Hepatic stellate cell (primary cell): ENCODE measurements around the gene ATP13A3.
"Not testable (repeated sequence)": the region's sequence is repeated elsewhere in the genome, so short reads cannot be mapped to it uniquely, and the experiment has no call there.

Experiments
- DNase-seq: peaks from one replicate; pipeline ENCODE4 v3.0.0; 2011; ENCODE audit warnings: low spot score

The ATP13A3 gene

DNA sequence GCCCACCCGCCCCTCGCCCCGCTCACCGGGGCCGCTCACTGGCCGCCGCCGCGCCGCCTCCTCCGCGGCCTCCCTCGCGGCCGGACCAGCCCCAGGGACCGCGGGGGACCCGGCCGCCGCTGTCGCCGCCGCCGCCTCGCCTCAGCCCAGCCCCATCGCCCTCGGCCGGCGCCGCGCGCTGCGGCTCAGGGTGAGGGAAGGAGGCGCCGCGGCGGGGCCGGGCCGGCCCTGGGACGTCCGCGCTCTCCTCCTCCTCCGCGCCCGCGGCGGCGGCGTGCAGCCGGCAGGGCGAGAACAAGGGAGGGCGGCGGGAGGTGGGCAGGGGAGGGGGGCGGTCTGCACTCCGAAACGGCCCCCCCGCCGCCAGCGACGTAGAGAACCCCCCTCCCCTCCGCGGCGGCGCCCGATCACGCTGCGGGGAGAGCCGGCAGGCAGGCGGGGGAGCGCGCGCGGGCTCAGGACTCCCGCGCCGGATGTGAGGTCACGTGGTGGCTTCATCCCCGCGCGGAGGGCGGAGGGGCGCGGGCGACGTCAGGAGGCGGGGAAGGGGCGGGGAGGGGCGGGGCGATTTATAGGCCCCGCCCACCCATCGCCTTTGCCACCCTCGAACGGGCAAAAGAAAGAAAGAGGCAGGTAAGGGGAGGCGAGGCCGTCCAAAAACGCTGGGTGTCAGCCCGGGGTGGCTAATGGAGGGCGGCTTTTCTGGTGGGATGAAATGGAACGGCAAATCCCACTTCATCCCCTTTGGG is at the start of gene ATP13A3:
Gene ATP13A3, minus strand, starts transcription at position 463 of the 749 bp plus-strand sequence. CDS start 24,812 bp downstream, outside the sequence.
- peak; percentile 95 for DNase-seq

DNA sequence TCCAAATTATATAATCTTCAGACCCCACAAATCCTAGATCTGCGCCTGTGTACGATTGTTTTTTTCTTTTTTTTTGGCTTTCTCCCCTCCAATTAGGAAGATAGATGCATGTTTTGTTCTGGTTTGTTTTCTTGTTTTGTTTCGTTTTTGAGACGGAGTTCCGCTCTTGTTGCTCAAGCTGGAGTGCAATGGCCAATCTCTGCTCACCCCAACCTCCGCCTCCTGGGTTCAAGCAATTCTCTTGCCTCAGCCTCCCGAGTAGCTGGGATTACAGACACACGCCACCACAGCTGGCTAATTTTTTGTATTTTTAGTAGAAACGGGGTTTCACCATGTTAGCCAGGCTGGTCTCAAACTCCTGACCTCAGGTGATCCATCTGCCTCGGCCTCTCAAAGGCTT is 48.4 kb upstream of the ATP13A3 start:
- not testable (repeated sequence) for DNase-seq

DNA sequence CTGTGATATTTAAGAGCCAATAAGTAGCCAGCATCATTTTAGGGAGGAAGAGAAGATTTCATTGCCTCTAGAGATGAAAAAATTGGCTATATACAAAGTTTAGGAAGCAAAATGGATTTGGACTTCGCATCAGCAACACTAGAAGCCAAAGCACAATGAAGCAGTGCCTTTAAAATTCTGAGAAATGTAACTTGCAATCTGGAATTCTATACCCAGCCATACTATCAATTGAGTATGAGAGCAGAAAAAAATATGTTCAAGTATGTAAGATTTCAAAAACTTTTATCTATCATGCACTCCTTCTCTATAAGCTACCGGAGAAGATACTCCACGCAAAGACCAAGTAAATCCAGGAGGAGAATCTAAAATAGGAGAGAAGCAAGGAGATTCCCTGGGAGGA is 47.4 kb upstream of the ATP13A3 start:
- no peak for DNase-seq

- DNase-seq = no peak
Observed at GRCh38 chr3:194532591-194532990, 45.8 kb upstream of the ATP13A3 start.

DNA sequence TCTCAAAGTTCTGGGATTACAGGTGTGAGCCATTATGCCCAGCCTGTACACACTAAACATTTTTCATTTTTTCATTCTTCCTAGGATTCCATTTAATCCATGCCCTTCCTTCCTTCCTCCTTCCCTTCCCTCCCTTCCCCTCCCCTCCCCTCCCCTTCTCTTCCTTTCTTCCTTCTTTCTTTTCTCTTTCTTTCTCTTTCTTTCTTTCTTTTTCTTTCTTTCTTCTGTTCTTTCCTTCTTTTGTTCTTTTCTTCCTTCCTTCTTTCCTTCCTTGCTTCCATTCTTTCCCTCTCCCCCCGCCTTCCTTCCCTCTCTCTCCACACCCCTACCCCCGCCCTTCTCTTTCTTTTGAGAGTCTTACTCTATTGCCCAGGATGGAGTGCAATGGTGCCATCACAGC is 40.9 kb upstream of the ATP13A3 start:
- no peak for DNase-seq

GRCh38 chr3:194526164-194526563 is 39.4 kb upstream of the ATP13A3 start:
- no peak for DNase-seq

DNA sequence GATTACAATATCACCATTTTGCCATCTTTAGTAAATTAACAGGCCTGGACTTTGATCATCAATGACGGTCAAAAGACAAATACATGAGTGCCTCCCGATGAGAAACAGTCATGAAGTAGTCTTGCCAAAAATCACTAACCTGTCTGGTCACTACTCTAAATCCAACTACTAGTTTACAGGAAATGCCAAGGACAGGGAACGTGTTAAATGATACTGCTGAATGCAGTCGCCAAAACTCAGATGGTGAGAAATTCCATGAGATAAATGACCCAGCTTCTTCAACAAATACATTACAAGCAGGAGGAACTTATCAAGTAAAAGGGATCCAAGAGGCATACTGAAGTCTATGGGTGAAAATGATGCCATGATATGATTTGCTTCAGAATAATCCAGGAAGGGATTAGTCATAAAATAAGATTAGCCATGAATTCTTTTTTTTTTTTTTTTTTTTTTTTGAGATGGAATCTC is 35.8 kb upstream of the ATP13A3 start:
- no peak for DNase-seq

- DNase-seq = no peak
Observed at GRCh38 chr3:194521510-194522260, 34.9 kb upstream of the ATP13A3 start.

GRCh38 chr3:194520682-194521162 is 33.9 kb upstream of the ATP13A3 start:
- DNase-seq = not testable (repeated sequence)

DNA sequence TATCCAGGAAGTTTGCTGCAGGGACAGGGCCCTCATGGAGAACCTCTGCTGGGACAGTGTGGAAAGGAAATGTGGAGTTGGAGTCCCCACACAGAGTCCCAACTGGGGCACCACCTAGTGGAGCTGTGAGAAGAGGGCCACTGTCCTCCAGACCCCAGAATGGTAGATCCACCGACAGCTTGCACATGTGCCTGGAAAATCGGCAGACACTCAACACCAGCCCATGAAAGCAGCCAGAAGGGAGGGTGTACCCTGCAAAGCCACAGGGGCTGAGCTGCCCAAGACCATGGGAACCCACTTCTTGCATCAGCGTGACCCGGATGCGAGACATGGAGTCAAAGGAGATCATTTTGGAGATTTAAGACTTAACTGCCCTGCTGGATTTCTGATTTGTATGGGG is 33.4 kb upstream of the ATP13A3 start:
- DNase-seq = not testable (repeated sequence)

DNA sequence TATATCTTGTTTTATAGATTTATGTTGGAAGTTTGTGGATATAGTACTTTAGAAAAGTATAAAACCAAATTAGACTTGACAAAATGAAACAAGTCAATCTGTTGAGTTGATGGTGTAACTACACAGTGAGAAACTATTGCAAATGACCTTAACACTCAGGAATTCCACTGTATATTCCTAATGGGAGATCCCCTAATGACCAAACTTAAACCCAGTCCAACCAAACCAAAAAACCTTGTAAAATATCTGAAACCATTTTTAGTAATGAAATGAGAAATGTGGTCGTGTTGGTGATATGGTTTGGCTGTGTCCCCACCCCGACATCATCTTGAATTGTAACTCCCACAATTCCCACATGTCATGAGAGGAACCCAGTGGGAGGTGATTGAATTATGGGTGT is 31.9 kb upstream of the ATP13A3 start:
- no peak for DNase-seq

DNA sequence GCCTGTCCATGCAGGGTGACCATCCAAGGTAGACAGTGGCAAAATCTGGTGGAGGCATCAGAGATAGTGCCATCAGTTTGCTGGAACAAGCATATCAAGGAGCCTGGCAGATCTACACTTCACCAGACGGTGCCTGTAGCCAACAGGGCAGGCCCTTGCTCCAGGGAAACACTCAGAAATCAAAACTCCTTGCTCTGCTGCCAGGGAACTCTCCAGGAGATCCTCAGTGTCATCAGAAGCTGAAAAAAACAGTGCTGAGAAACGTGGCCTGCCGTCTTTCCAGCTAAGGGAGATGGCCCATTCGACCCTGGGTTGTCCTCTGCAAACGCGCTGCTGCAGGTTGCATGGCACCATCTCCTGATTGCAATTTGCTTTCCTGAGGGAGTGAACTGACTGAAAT is 30.5 kb upstream of the ATP13A3 start:
- no peak for DNase-seq

GRCh38 chr3:194514626-194515025 is 27.8 kb upstream of the ATP13A3 start:
- DNase-seq = no peak

- no peak for DNase-seq
Observed at GRCh38 chr3:194512895-194513601, 26.2 kb upstream of the ATP13A3 start.

DNA sequence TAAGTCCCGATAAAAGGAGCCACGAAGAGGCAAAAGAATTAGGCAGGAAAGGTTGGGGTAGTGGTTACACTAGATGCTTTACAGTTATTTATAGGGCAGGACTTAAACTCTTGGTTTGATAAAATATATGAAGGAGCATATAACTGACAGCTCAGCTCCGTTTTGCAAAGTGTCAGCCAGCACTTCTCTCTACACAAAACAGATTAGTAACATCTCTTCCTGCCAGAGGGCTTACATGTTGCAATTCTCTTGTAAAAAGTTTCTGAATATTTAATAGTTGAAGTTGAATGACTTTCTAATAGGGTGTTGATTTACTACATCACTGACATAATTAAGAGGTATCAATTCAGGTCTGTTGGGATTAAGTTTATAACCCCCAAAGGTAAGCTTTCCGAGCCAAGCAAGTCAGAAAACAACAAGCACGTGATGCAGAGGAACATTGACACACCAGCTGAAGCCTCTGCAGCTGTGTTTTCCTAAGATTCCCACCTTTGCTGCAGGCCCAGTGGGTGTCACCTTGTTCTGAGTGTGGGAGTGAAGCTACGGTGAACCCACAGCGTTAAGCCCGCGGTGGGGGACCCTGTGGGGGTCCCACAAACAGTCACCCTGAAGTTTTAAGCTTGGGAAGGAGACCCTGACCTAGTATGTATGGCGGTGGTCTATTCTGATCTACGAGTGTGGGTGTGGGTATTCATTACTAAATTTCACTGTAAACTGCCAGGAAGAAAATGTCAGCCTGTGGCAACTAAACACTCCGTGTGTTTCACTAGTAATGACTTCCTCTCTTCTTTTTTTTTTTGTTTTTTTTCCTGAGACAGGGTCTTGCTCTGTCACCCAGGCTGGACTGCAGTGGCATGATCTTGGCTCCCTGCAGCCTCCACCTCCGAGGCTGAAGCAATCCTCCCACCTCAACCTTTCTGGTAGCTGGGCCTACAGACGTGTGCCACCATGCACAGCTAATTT is 22.0 kb upstream of the ATP13A3 start:
- DNase-seq = no peak

GRCh38 chr3:194507571-194507970 is 20.8 kb upstream of the ATP13A3 start:
- DNase-seq = no peak

DNA sequence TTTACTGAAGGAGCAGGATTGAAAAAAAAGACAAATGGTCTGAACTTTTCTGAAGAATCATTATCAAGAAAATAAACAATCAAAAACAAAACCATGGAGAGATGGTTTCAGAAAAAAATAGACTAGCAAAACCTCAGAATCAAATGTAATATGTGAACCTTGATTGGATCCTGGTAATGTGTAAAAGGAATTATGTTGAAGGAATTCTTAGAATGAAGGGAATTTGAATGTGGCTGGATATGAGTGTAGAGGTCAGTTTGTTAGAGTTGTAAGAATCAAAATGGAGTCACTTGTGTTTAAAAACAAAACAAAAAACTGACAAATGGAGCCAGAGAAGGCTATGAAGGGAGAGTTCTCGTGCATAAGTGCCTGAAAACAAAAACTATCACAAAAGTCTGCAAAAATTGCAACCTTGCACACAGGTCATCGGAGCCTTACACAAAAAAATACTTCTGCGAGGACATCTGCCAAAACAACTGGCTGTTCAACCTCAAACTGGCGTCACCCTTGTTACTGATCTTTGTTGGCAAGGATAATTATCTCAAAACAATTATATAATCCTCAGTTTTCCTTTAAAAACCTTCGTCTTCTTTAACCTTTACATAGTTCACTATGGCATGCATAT is 19.1 kb upstream of the ATP13A3 start:
- no peak for DNase-seq

GRCh38 chr3:194504861-194505260 is 18.1 kb upstream of the ATP13A3 start:
- no peak for DNase-seq

- DNase-seq = no peak
Observed at GRCh38 chr3:194504146-194504545, 17.3 kb upstream of the ATP13A3 start.

DNA sequence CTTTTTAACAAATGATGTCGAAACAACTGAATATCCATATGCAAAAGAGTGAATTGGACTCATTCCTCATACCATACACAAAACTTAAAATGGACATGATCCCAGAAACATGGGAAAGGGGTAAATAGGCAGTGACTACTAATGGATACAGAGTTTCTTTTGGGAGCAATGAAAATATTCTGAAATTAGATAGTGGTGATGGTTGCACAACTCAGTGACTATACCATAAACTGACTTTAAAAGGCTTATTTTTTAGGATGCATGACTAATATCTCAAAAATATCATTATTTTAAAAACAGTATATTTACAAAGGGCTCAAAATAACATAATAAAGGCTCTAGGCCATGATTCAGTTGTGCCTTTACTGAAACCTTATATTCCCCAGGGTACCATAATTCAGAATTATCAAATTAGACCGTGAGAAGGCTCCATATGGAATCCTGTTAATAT is 16.3 kb upstream of the ATP13A3 start:
- no peak for DNase-seq

- no peak for DNase-seq
Observed at GRCh38 chr3:194500198-194500597, 13.4 kb upstream of the ATP13A3 start.
